K562 (cell line): ENCODE results near the gene BTN3A1. TPM values are rescaled to one million over a fixed set of nuclear protein-coding genes. Genes with fewer than 3 reads are reported as not detected.

Source experiments
- ATAC-seq: fragments of 200-7000 bp; cut with Tn5 transposase; 3 replicates; pipeline ENCODE4 v1.9.1; 2020; ENCODE audit warnings: moderate library complexity
- BruUV-seq: library from RNA; stranded (reverse); fragments of 400-500 nt; replicated peaks from 2 replicates; lab custom pipeline; 2021; lab: Mats Ljungman, UMichigan
- CTCF ChIA-PET: fragments of 300-600 bp; formaldehyde crosslinking; extraction: SDS; loops from one replicate; lab custom pipeline; 2021; ENCODE audit warnings: low intra/inter-chr PET ratio; lab: Yijun Ruan, JAX
- POLR2A ChIA-PET: fragments of 300-600, 350-650 bp; sonication (Branson Sonifier 250); formaldehyde crosslinking; extraction: SDS; loops from one replicate; lab custom pipeline; 2021; ENCODE audit warnings: antibody characterized with exemption, inconsistent platforms; lab: Yijun Ruan, JAX
- DNase-seq, 4 experiments: peaks; one replicate each; pipeline versions ENCODE4 v3.0.0 to v3.0.0-alpha.2; 2011 to 2018; ENCODE audit warnings: low spot score in 3 of 4, mixed read lengths in 3 of 4; ENCODE audit errors: extremely low read depth in 1 of 4
- FAIRE-seq: peaks from 2 replicates; lab custom pipeline; 2011; peaks lifted over from hg19 to GRCh38; lab: Jason Lieb, UNC
- H2AFZ ChIP-seq: 2 replicates; pipeline ENCODE4 v1.6.0; 2011; ENCODE audit warnings: low read depth, low read length, control low read depth, inconsistent platforms
- H3K27ac ChIP-seq: fragments of 200-600 bp; 3 replicates; pipeline ENCODE4 v1.8.0; 2011; ENCODE audit warnings: low read depth, mild to moderate bottlenecking, control low read depth, inconsistent platforms, low read length, moderate library complexity, mixed read lengths; ENCODE audit errors: extremely low read depth
- H3K27me3 ChIP-seq, 2 experiments: fragments of 300-600 bp in 1 of 2; 2 replicates in 1 of 2; 3 replicates in 1 of 2; pipeline versions ENCODE4 v1.6.0 to v1.8.0; 2011; ENCODE audit warnings: inconsistent platforms in 2 of 2, low read length in 2 of 2, mild to moderate bottlenecking in 1 of 2, mixed read lengths in 1 of 2, moderate library complexity in 1 of 2; ENCODE audit not compliant: control insufficient read depth in 2 of 2, insufficient read depth in 2 of 2
- H3K36me3 ChIP-seq: fragments of 300-600 bp; 3 replicates; pipeline ENCODE4 v1.8.0; 2011; ENCODE audit warnings: mild to moderate bottlenecking, low read length, inconsistent platforms; ENCODE audit not compliant: control insufficient read depth, insufficient read depth
- H3K4me1 ChIP-seq, 2 experiments: fragments of 200-600 bp in 1 of 2; replicated peaks in 1 of 2; 2 replicates in 1 of 2; 3 replicates in 1 of 2; pipeline versions ENCODE4 v1.5.1 to v1.8.0; 2011; ENCODE audit warnings: inconsistent platforms in 2 of 2, low read length in 2 of 2, mild to moderate bottlenecking in 1 of 2, mixed read lengths in 1 of 2, moderate library complexity in 1 of 2; ENCODE audit not compliant: control insufficient read depth in 2 of 2, insufficient read depth in 2 of 2
- H3K4me2 ChIP-seq: 2 replicates; pipeline ENCODE4 v1.6.1; 2011; ENCODE audit warnings: low read length, control low read depth, inconsistent platforms, mixed read lengths; ENCODE audit not compliant: insufficient read depth
- H3K4me3 ChIP-seq: fragments of 200-600 bp; sonication (generic), shearing (Covaris generic); 2 replicates; pipeline ENCODE4 v1.5.1; 2016; ENCODE audit warnings: control low read depth, inconsistent platforms
- H3K79me2 ChIP-seq: fragments of 200-600 bp; 3 replicates; pipeline ENCODE4 v1.8.0; 2011; ENCODE audit warnings: low read length, inconsistent platforms; ENCODE audit not compliant: control insufficient read depth, insufficient read depth
- H3K9ac ChIP-seq, 2 experiments: 2 replicates each; pipeline versions ENCODE4 v1.6.0 to v1.6.1; 2011; ENCODE audit warnings: low read depth in 2 of 2, low read length in 2 of 2, control low read depth in 1 of 2, inconsistent platforms in 1 of 2, mild to moderate bottlenecking in 1 of 2, mixed read lengths in 1 of 2; ENCODE audit not compliant: insufficient read depth in 1 of 2
- H3K9me1 ChIP-seq: one replicate; pipeline ENCODE4 v1.6.0; 2011; ENCODE audit warnings: inconsistent platforms, mild to moderate bottlenecking, low read length, moderate library complexity; ENCODE audit not compliant: control insufficient read depth, insufficient read depth
- H3K9me3 ChIP-seq: replicated peaks from 2 replicates; pipeline ENCODE4 v1.5.1; 2011; ENCODE audit warnings: low read depth, low read length, inconsistent platforms; ENCODE audit not compliant: control insufficient read depth, insufficient read depth
- H4K20me1 ChIP-seq: replicated peaks from 2 replicates; pipeline ENCODE4 v1.6.1; 2011; ENCODE audit warnings: low read length, inconsistent platforms, mixed read lengths; ENCODE audit not compliant: control insufficient read depth, insufficient read depth
- ATF1 ChIP-seq, 2 experiments: fragments of 450-650 bp in 1 of 2; IDR thresholded peaks; 2 replicates each; pipeline ENCODE4 v1.6.1; 2016; ENCODE audit warnings: missing compliant biosample characterization in 1 of 2, missing genetic modification characterization in 1 of 2
- BMI1 ChIP-seq: fragments of 150-350 bp; IDR thresholded peaks from 2 replicates; pipeline ENCODE4 v1.6.1; 2014; ENCODE audit warnings: low read length
- C11orf30 ChIP-seq: fragments of 450-650 bp; IDR thresholded peaks from 2 replicates; pipeline ENCODE4 v1.6.1; 2016; ENCODE audit warnings: low read depth, mild to moderate bottlenecking
- MBD1 ChIP-seq: fragments of 250-450 bp; sonication (Bioruptor Pico); IDR thresholded peaks from 2 replicates; pipeline ENCODE4 v1.8.0; 2022; ENCODE audit warnings: inconsistent platforms
- MIER1 ChIP-seq: fragments of 450-650 bp; IDR thresholded peaks from 2 replicates; pipeline ENCODE4 v1.6.1; 2016; ENCODE audit warnings: antibody characterized with exemption, mild to moderate bottlenecking, low read depth
- RBM25 ChIP-seq: fragments of 200-400 bp; formaldehyde crosslinking; IDR thresholded peaks from 2 replicates; pipeline ENCODE4 v1.6.1; 2018; ENCODE audit warnings: low read length, low read depth, moderate library complexity; ENCODE audit not compliant: severe bottlenecking
- TEAD2 ChIP-seq: fragments of 450-650 bp; IDR thresholded peaks from 2 replicates; pipeline ENCODE4 v1.6.1; 2016; ENCODE audit warnings: missing genetic modification characterization, control low read depth, missing compliant biosample characterization
- TRIM28 ChIP-seq: fragments of 450-650 bp; IDR thresholded peaks from 2 replicates; pipeline ENCODE4 v1.6.1; 2017
- ZNF316 ChIP-seq: fragments of 450-650 bp; IDR thresholded peaks from 2 replicates; pipeline ENCODE4 v1.6.1; 2016
- ZNF384 ChIP-seq: IDR thresholded peaks from 2 replicates; pipeline ENCODE4 v1.6.1; 2012; ENCODE audit warnings: low read depth, low read length, improper control_type of control experiment
- WGBS: fragments of 100-300 bp; shearing (Covaris generic); methylation state at CpG from one replicate; pipeline ENCODE4 v1.1.6; 2016; ENCODE audit warnings: low coverage, mixed read lengths; ENCODE audit not compliant: insufficient coverage; ENCODE audit errors: missing lambda C conversion rate; 5-methylcytosine and 5-hydroxymethylcytosine counted together
- in situ Hi-C: fragments of 300-500 bp; cut with MboI; formaldehyde crosslinking; loops from 4 replicates; pipeline ENCODE4 v1.15.0; 2018; ENCODE audit warnings: inconsistent platforms, mixed read lengths
- intact Hi-C: fragments of 100-400 bp; cut with micrococcal nuclease; formaldehyde crosslinking; loops from 2 replicates; pipeline ENCODE4 v1.14.2; 2022
- polyA plus RNA-seq, 8 experiments: library from polyadenylated mRNA; depleted of rRNA in 4 of 8; stranded (reverse) in 5 of 8; unstranded in 3 of 8; fragments of >200 nt; fragmentation: Nextera tagmentation in 2 of 8; fragmentation: Illumina TruSeq in 1 of 8; extraction: Ambion mirVana in 2 of 8; extraction: Trizol in 1 of 8; gene quantifications; 2 replicates each; pipeline versions ENCODE4 v1.2.1 to v1.2.3, GENCODE V29; 2011 to 2014; ENCODE audit warnings: inconsistent platforms in 1 of 8, missing spikeins in 1 of 8
- total RNA-seq, 7 experiments: library from RNA; depleted of rRNA in 6 of 7; stranded (reverse); fragments of >200 nt in 6 of 7; fragmentation: Illumina TruSeq in 2 of 7; extraction: Trizol in 2 of 7; gene quantifications; 2 replicates each; pipeline versions ENCODE4 v1.2.1 to v1.2.3, GENCODE V29; 2011 to 2021; ENCODE audit warnings: low replicate concordance in 1 of 7

The BTN3A1 gene
- total and polyA plus RNA-seq, 9 of the 15 experiments (the other 6 are each of a cell fraction or from before 2014, with no cell fraction given) = 0.84 to 8.5 (median 3.9) TPM

GRCh38 chr6:26426691-26427450, 24.8 kb downstream of the BTN3A1 start:
- Histone ChIP-seq H2AFZ (no peak overlapping the region), H3K27ac (no peak overlapping the region), H4K20me1 (no peaks in the 10 kb centered on the region), H3K4me3 (no peak overlapping the region), H3K79me2 (no peaks in the 10 kb centered on the region), H3K9ac (no peak overlapping the region), H3K27me3 (no peaks in the 10 kb centered on the region), H3K4me2 (no peak overlapping the region), H3K36me3 (peaks cover 10% of the 10 kb centered on the region; the same call in 2 of the 3 replicates), H3K4me1 (peaks cover 9 to 10% of the 10 kb centered on the region in 2 experiments; a peak in 3 of 5 replicates), H3K9me3 (no peaks in the 10 kb centered on the region), H3K9me1 (no peaks in the 10 kb centered on the region)
- DNase-seq (no peak), ATAC-seq (no peak), FAIRE-seq (no peak)
- no peak for TF ChIP-seq TRIM28
- no peak for TF ChIP-seq TEAD2
- TF ChIP-seq MIER1 = peak; percentile 80
- TF ChIP-seq MBD1 (CRISPR knock-in tag) = no peak
- TF ChIP-seq C11orf30 = 0 out of 2 replicates have a peak, but pooled peaks have one; percentile 9
- peak; percentile 52; the same call in 1 of the 2 replicates for TF ChIP-seq ZNF384
- no peak for TF ChIP-seq BMI1
- TF ChIP-seq ZNF316 = peak; percentile 25; the same call in 1 of the 2 replicates
- TF ChIP-seq ATF1 (CRISPR knock-in tag; IDR thresholded peaks at IDR 0.05) = no peak
- TF ChIP-seq ATF1 (tag; IDR thresholded peaks at IDR 0.05) = no peak
- peak; percentile 42 for TF ChIP-seq RBM25
- POLR2A ChIA-PET = interaction anchor here (0.7 kb wide), 2 partner anchors 18 to 25 kb away, joined by 3 to 4 read pairs; no protein-coding TSS in a partner anchor
- no TSS peak for BruUV-seq
- 73% methylated on average over 5 of the region's 5 CpGs for WGBS
- CTCF ChIA-PET = no interaction called here
- in situ Hi-C loops = no loop called here
- intact Hi-C loops = no loop called here
